Measurements from ENCODE around the gene CERK. TPM values are rescaled to one million over a fixed set of nuclear protein-coding genes. Genes with fewer than 3 reads are reported as not detected.

Gene CERK
- polyA plus RNA-seq, 1 of the 3 experiments (the other 2 are of a cell fraction) = 32.6 TPM

DNA sequence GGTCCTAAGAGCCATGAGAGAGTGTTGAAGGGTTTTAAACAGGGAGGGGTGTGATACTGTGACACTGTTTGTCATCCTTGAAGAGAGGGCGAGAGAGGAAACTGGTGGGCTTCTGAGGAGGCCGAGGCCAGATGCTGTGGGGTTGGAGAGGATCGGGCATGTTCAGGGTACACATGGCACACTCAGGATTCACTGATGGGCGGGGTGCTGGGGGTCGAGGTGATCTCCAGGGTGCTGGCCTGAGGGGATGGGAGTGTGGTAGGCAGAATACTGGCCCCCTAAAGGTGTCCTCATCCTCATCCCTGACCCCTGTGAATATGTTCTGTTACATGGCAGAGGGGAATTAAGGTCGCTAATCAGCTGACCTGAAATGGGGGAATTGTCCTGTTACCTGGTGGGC lies 31.7 kb upstream of the CERK start:
- Histone ChIP-seq H3K27me3 (ENCODE audit: insufficient read depth) (no peaks in the 10 kb centered on the region), H3K4me1 (ENCODE audit: control insufficient read depth in 1 of 2, insufficient read depth in 2 of 2, low read depth in 1 of 2, low read length in 1 of 2) (peaks cover 1 to 4% of the 10 kb centered on the region in 2 experiments; a peak in 1 of 4 replicates), H3K9ac (no peak overlapping the region), H3K27ac (ENCODE audit: low read depth in 2 of 2, low read length in 1 of 2) (no peak overlapping the region), H3K79me2 (ENCODE audit: insufficient read depth) (peaks cover 91% of the 10 kb centered on the region), H3K9me2 (no peaks in the 10 kb centered on the region), H2AFZ (ENCODE audit: low read depth) (no peak overlapping the region), H4K20me1 (ENCODE audit: insufficient read depth) (peaks cover 38% of the 10 kb centered on the region), H3K4me3 (ENCODE audit: low read depth in 2 of 2, low read length in 1 of 2) (no peak overlapping the region), H3K4me2 (no peak overlapping the region), H3K9me3 (no peaks in the 10 kb centered on the region), H3F3A (replicated peaks; ENCODE audit: insufficient read depth) (no peaks in the 10 kb centered on the region), H3K36me3 (replicated peaks in 1 of 2; ENCODE audit: control insufficient read depth in 1 of 2, insufficient read depth in 2 of 2, low read length in 1 of 2) (peaks cover 0 to 3% of the 10 kb centered on the region in 2 experiments)
- no peak for DNase-seq
- TF ChIP-seq ELF1 (IDR thresholded peaks at IDR 0.05) = no peak
- TF ChIP-seq YY1 (IDR thresholded peaks at IDR 0.05; ENCODE audit: low read depth) = no peak
- TF ChIP-seq GABPA (IDR thresholded peaks at IDR 0.05; ENCODE audit: low read depth) = no peak
- TF ChIP-seq RXRA (IDR thresholded peaks at IDR 0.05; ENCODE audit: borderline replicate concordance, low read depth) = no peak
- no peak for TF ChIP-seq SMC3 (IDR thresholded peaks at IDR 0.05; ENCODE audit: low read depth, low read length)
- TF ChIP-seq, protein P1, sequence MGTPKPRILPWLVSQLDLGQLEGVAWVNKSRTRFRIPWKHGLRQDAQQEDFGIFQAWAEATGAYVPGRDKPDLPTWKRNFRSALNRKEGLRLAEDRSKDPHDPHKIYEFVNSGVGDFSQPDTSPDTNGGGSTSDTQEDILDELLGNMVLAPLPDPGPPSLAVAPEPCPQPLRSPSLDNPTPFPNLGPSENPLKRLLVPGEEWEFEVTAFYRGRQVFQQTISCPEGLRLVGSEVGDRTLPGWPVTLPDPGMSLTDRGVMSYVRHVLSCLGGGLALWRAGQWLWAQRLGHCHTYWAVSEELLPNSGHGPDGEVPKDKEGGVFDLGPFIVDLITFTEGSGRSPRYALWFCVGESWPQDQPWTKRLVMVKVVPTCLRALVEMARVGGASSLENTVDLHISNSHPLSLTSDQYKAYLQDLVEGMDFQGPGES (IDR thresholded peaks at IDR 0.05; ENCODE audit: low read depth, low read length) = no peak
- TF ChIP-seq NFIC (IDR thresholded peaks at IDR 0.05; ENCODE audit: borderline replicate concordance) = no peak
- TF ChIP-seq EZH2phosphoT487 (IDR thresholded peaks at IDR 0.05; ENCODE audit: borderline replicate concordance, low read depth) = no peak
- TF ChIP-seq RFX5 (IDR thresholded peaks at IDR 0.05; ENCODE audit: low read length) = no peak
- TF ChIP-seq, protein P2, sequence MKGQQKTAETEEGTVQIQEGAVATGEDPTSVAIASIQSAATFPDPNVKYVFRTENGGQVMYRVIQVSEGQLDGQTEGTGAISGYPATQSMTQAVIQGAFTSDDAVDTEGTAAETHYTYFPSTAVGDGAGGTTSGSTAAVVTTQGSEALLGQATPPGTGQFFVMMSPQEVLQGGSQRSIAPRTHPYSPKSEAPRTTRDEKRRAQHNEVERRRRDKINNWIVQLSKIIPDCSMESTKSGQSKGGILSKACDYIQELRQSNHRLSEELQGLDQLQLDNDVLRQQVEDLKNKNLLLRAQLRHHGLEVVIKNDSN (IDR thresholded peaks at IDR 0.05; ENCODE audit: borderline replicate concordance, low read depth) = no peak
- TF ChIP-seq, protein P3, sequence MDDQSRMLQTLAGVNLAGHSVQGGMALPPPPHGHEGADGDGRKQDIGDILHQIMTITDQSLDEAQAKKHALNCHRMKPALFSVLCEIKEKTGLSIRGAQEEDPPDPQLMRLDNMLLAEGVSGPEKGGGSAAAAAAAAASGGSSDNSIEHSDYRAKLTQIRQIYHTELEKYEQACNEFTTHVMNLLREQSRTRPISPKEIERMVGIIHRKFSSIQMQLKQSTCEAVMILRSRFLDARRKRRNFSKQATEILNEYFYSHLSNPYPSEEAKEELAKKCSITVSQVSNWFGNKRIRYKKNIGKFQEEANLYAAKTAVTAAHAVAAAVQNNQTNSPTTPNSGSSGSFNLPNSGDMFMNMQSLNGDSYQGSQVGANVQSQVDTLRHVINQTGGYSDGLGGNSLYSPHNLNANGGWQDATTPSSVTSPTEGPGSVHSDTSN (IDR thresholded peaks at IDR 0.05) = no peak
- TF ChIP-seq EP300 (IDR thresholded peaks at IDR 0.05; ENCODE audit: borderline replicate concordance in 1 of 2, low read depth in 1 of 2, low read length in 1 of 2) = no peak
- TF ChIP-seq RAD21 (IDR thresholded peaks at IDR 0.05; ENCODE audit: low read length) = no peak
- no peak for TF ChIP-seq TCF12 (IDR thresholded peaks at IDR 0.05)
- TF ChIP-seq MXI1 (IDR thresholded peaks at IDR 0.05; ENCODE audit: low read depth, low read length) = no peak
- TF ChIP-seq, protein P4, sequence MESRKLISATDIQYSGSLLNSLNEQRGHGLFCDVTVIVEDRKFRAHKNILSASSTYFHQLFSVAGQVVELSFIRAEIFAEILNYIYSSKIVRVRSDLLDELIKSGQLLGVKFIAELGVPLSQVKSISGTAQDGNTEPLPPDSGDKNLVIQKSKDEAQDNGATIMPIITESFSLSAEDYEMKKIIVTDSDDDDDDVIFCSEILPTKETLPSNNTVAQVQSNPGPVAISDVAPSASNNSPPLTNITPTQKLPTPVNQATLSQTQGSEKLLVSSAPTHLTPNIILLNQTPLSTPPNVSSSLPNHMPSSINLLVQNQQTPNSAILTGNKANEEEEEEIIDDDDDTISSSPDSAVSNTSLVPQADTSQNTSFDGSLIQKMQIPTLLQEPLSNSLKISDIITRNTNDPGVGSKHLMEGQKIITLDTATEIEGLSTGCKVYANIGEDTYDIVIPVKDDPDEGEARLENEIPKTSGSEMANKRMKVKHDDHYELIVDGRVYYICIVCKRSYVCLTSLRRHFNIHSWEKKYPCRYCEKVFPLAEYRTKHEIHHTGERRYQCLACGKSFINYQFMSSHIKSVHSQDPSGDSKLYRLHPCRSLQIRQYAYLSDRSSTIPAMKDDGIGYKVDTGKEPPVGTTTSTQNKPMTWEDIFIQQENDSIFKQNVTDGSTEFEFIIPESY (IDR thresholded peaks at IDR 0.05; ENCODE audit: borderline replicate concordance, low read depth) = no peak
- no peak for TF ChIP-seq POLR2AphosphoS5 (IDR thresholded peaks at IDR 0.05; ENCODE audit: low read depth, low read length)
- TF ChIP-seq JUND (IDR thresholded peaks at IDR 0.05) = no peak
- no peak for TF ChIP-seq NRF1 (IDR thresholded peaks at IDR 0.05; ENCODE audit: low read depth, low read length)
- no peak for TF ChIP-seq TEAD4 (IDR thresholded peaks at IDR 0.05; ENCODE audit: borderline replicate concordance, insufficient read depth)
- POLR2A ChIA-PET = no interaction called here
- WGBS (ENCODE audit: low lambda C conversion rate) = 85% methylated on average over 5 of the region's 6 CpGs
- CTCF ChIA-PET = interaction anchor here (1.3 to 1.5 kb wide), 2 partner anchors 11 to 33 kb away, joined by 4 read pairs; no protein-coding TSS in a partner anchor
